ENCODE results near the gene DUSP5. TPM values are rescaled to one million over a fixed set of nuclear protein-coding genes. Genes with fewer than 3 reads are reported as not detected.
A peak's percentile ranks its signal among the peaks of the same experiment; 100 is the strongest.
"Not testable (repeated sequence)": the region's sequence is repeated elsewhere in the genome, so short reads cannot be mapped to it uniquely, and the experiment has no call there.

The DUSP5 gene, protein sequence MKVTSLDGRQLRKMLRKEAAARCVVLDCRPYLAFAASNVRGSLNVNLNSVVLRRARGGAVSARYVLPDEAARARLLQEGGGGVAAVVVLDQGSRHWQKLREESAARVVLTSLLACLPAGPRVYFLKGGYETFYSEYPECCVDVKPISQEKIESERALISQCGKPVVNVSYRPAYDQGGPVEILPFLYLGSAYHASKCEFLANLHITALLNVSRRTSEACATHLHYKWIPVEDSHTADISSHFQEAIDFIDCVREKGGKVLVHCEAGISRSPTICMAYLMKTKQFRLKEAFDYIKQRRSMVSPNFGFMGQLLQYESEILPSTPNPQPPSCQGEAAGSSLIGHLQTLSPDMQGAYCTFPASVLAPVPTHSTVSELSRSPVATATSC
- total RNA-seq: 20.9 and 31.3 TPM in 2 replicates

GRCh38 chr10:110497438-110498086 lies at the start of gene DUSP5:
DUSP5 (plus strand) TSS chr10:110497907; CDS start chr10:110498122, 215 bp downstream.
- peak; percentile 96 for DNase-seq

DNA sequence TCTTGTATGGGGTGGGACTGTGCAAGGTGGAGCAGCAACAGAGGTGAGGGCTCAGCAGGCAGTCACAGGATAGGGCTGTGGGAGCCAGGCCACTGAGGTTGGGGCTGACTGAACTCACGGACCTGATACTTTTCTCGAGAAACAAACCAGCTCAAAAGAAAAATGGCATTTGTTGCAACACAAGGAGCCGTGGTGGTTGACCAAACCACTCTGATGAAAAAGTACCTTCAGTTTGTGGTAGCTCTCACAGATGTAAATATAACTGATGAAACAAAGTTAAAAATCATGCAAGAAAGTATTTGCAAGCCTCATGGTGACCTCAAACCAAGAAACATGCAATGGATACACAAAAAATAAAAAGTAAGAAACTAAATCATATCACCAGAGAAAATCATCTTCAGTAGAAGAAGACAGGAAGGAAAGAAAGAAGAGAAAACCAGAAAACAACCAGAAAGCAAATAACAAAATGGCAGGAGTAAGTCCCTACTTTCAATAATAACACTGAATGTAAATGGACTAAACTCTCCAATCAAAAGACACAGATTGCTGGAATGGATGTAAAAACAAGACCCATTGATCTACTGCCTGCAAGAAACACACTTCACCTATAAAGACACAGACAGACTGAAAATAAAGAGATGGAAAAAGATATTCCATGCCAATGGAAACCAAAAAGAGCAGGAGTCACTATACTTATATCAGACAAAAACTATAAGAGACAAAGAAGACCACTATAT lies 48.9 kb upstream of the DUSP5 start:
- no peak for DNase-seq

GRCh38 chr10:110455446-110455845 lies 42.3 kb upstream of the DUSP5 start:
- peak; percentile 13 for DNase-seq

DNA sequence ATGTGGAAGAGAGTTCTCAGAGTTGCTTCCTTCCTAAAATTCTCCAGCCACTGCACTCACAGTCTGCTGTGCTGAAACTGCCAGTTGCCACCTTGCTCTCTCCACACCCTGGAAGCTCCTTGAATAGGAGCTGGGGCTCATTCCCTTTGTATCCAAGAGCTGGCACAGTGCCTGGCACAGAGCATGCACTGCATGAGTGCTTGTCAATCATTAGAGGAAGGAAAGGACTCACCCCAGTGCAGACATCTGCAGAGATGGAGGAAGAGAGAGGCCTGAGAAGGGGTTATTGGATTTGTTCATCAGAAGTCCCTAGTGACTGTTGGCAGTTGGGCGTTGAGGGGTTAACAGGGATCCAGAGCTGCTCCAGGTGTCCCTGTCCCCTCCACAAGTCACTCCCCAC lies 41.7 kb upstream of the DUSP5 start:
- peak; percentile 75 for DNase-seq

- peak; percentile 20 for DNase-seq
These were observed 41.1 kb upstream of the DUSP5 start for GRCh38 chr10:110456523-110457091.

GRCh38 chr10:110457851-110458250 lies 39.9 kb upstream of the DUSP5 start:
- no peak for DNase-seq

DNA sequence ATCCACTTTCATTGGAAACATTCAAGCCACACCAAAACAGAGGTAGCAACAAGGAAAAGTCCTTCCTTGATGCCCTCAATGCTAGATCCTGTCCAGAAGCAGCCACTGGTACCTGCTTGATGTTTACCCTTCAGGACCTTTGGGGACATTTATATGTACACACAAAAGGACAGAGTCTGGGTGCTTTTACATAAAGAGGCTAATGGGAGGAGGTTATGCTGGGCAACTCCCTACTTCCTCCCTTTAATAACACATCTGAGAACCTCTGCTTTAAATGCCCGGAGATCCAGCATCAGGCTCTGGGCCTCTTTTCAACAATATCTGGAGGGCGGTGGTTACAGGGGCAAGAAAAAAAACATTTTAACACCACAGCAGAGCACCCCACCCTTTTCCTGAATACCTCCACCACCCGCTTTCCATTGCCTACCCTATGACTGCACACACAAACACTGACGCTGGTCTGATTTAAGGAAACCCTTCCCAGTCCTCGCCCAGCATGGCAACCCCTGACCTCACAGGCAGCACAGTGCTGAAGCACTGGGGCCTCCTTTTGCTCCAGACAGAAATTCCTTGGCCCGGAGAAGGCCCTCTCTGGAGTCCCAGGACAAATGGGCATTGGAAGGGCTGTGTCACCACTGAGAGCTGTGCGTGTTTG lies 39.3 kb upstream of the DUSP5 start:
- DNase-seq: peak; percentile 42

- DNase-seq: peak; percentile 22
These were observed 38.1 kb upstream of the DUSP5 start for GRCh38 chr10:110459600-110459999.

GRCh38 chr10:110460111-110460809 lies 37.4 kb upstream of the DUSP5 start:
- DNase-seq: peak; percentile 84

- DNase-seq: no peak
These were observed 36.6 kb upstream of the DUSP5 start for GRCh38 chr10:110461088-110461487.

DNA sequence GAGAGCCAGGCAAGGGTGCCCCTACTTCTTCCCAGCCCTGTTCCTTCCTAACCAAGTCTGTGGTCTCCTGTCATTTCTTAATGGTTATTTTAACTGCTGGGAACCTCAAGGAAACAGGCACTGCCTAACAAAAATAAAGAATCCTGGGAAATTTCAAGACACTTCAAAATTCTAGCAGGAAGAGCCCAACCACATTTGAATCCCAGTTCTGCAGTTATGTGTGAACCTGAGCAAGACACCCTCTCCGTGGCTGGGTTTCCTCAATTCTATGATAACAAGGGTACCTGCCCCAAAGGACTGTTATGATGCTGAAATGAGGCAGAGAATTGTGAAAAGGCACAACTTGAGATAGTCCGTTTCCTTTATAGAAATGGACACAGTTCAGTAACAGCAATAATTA lies 36.2 kb upstream of the DUSP5 start:
- no peak for DNase-seq

- no peak for DNase-seq
These were observed 35.3 kb upstream of the DUSP5 start for GRCh38 chr10:110462166-110463095.

GRCh38 chr10:110468258-110468657 lies 29.4 kb upstream of the DUSP5 start:
- not testable (repeated sequence) for DNase-seq

- not testable (repeated sequence) for DNase-seq
These were observed 27.2 kb upstream of the DUSP5 start for GRCh38 chr10:110470541-110470940.

- peak; percentile 39 for DNase-seq
These were observed 26.1 kb upstream of the DUSP5 start for GRCh38 chr10:110471566-110472139.

- DNase-seq: no peak
These were observed 23.7 kb upstream of the DUSP5 start for GRCh38 chr10:110474017-110474416.

DNA sequence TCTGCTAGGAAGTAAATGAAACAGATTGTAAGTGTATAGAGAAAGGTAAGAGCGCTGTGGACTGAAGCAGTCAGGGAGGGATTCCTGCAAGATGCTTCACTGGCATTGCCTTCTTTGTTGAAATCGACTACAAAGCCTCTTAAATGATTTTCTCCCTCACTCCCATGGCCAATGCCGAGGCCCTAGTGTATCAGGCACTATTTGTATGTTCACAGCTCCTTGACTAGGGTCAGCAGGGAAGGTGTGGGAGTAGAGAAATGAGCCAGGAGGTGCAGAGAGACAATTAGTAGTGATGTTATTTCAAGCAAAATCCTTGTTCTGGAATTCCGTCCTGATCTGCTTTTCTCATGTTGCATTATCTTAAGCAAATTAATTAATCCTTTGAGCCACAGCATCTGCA lies 22.9 kb upstream of the DUSP5 start:
- no peak for DNase-seq

- no peak for DNase-seq
These were observed 21.8 kb upstream of the DUSP5 start for GRCh38 chr10:110475722-110476515.

DNA sequence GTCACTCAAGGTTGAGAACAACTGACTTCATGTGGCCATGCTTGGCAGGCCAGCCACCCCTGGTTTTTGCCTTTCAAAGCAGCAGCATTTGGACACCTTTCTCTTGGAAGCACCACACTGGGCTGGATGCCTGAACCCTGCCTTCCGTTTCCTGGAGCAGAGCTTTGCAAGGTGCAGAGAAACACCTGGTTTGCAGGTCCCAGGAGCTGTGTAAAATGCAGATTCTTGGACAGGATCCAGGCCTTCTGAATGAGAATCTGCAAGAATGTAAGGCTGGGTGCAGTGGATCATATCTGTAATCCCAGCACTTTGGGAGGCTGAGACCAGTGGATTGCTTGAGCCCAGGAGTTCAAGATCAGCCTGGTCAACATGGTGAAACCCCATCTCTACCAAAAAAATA lies 18.0 kb upstream of the DUSP5 start:
- DNase-seq: no peak

All from dermis blood vessel endothelial cell (primary cell).